K562 (cell line): ENCODE results near the gene SNX3. TPM values are rescaled to one million over a fixed set of nuclear protein-coding genes. Genes with fewer than 3 reads are reported as not detected.

Experiments used
- ETV5 ChIP-seq: sonication (generic); formaldehyde crosslinking; IDR thresholded peaks from 2 replicates; pipeline ENCODE4 v1.4.0; 2020; ENCODE audit warnings: low read depth, mild to moderate bottlenecking, missing genetic modification reagents
- FOXK2 ChIP-seq, 2 experiments: fragments of 450-650 bp; IDR thresholded peaks in 1 of 2; conservative IDR thresholded peaks in 1 of 2; 2 replicates each; pipeline ENCODE4 v1.6.1; 2016; ENCODE audit warnings: low read depth in 2 of 2, mild to moderate bottlenecking in 1 of 2
- HDAC6 ChIP-seq: IDR thresholded peaks from 2 replicates; pipeline ENCODE4 v1.6.1; 2012; ENCODE audit warnings: low read depth, mild to moderate bottlenecking, control low read depth, inconsistent platforms, low read length, moderate library complexity
- HOXB6 ChIP-seq: fragments of 250-450 bp; sonication (Bioruptor Pico); IDR thresholded peaks from 2 replicates; pipeline ENCODE4 v1.5.1; 2022; ENCODE audit warnings: mild to moderate bottlenecking, borderline replicate concordance
- KDM1A ChIP-seq, 2 experiments: fragments of 450-650 bp; IDR thresholded peaks; 2 replicates each; pipeline ENCODE4 v1.6.1; 2016; ENCODE audit warnings: mild to moderate bottlenecking in 2 of 2
- NR1H2 ChIP-seq: sonication (generic); formaldehyde crosslinking; IDR thresholded peaks from 2 replicates; pipeline ENCODE4 v1.4.0; 2020; ENCODE audit warnings: mild to moderate bottlenecking, missing genetic modification reagents
- PBX2 ChIP-seq, 2 experiments: IDR thresholded peaks in 1 of 2; conservative IDR thresholded peaks in 1 of 2; 2 replicates each; pipeline ENCODE4 v1.6.1; 2016; ENCODE audit warnings: low read depth in 2 of 2, mild to moderate bottlenecking in 1 of 2, missing compliant biosample characterization in 1 of 2, missing genetic modification characterization in 1 of 2, moderate library complexity in 1 of 2
- PCBP1 ChIP-seq: fragments of 200-400 bp; formaldehyde crosslinking; IDR thresholded peaks from 2 replicates; pipeline ENCODE4 v1.6.1; 2018; ENCODE audit warnings: mild to moderate bottlenecking, low read depth, low read length; ENCODE audit not compliant: poor library complexity, severe bottlenecking
- POLR2B ChIP-seq: fragments of 450-650 bp; IDR thresholded peaks from 2 replicates; pipeline ENCODE4 v1.6.1; 2018; ENCODE audit warnings: low read depth; ENCODE audit not compliant: partially characterized antibody
- PRPF4 ChIP-seq: fragments of 200-400 bp; formaldehyde crosslinking; IDR thresholded peaks from one replicate; pipeline ENCODE4 v1.6.1; 2017; ENCODE audit warnings: low read length, low read depth, mild to moderate bottlenecking; ENCODE audit not compliant: insufficient read depth, poor library complexity, severe bottlenecking
- PURB ChIP-seq: sonication (generic); formaldehyde crosslinking; IDR thresholded peaks from 2 replicates; pipeline ENCODE4 v1.9.0; 2021; ENCODE audit warnings: low read depth, mild to moderate bottlenecking, missing genetic modification reagents
- RB1 ChIP-seq: fragments of 450-650 bp; IDR thresholded peaks from 2 replicates; pipeline ENCODE4 v1.6.1; 2017; ENCODE audit warnings: low read depth, mild to moderate bottlenecking
- RBBP5 ChIP-seq: fragments of 200-600 bp; sonication (generic); IDR thresholded peaks from 2 replicates; pipeline ENCODE4 v1.6.1; 2012; ENCODE audit warnings: borderline replicate concordance, mild to moderate bottlenecking, low read length, control low read depth, inconsistent platforms; ENCODE audit not compliant: insufficient read depth, poor library complexity, severe bottlenecking
- TEAD4 ChIP-seq, 2 experiments: sonication (generic) in 1 of 2; formaldehyde crosslinking in 1 of 2; IDR thresholded peaks; 2 replicates each; pipeline versions ENCODE4 v1.6.1 to v1.8.0; 2012 to 2022; ENCODE audit warnings: borderline replicate concordance in 1 of 2, inconsistent platforms in 1 of 2, low read length in 1 of 2, mild to moderate bottlenecking in 1 of 2, missing genetic modification reagents in 1 of 2
- YY1 ChIP-seq, 3 experiments: IDR thresholded peaks; 2 replicates each; pipeline ENCODE4 v1.6.1; 2011; ENCODE audit warnings: low read length in 2 of 3, mild to moderate bottlenecking in 2 of 3, moderate library complexity in 2 of 3, borderline replicate concordance in 1 of 3, control low read depth in 1 of 3, low read depth in 1 of 3; ENCODE audit not compliant: insufficient read depth in 3 of 3, insufficient replicate concordance in 2 of 3, control insufficient read depth in 1 of 3, insufficient read length in 1 of 3; ENCODE audit errors: extremely low read depth in 1 of 3
- ZNF146 ChIP-seq: IDR thresholded peaks from one replicate; pipeline ENCODE4 v1.6.1; 2018; ENCODE audit warnings: missing compliant biosample characterization; ENCODE audit not compliant: unreplicated experiment
- ZNF175 ChIP-seq: fragments of 200-800 bp; sonication (Bioruptor generic); IDR thresholded peaks from 2 replicates; pipeline ENCODE4 v1.6.1; 2016; ENCODE audit warnings: low read depth, mild to moderate bottlenecking, missing genetic modification characterization, missing compliant biosample characterization
- ZNF311 ChIP-seq: fragments of 250-450 bp; sonication (Bioruptor Pico); IDR thresholded peaks from 2 replicates; pipeline ENCODE4 v1.4.0; 2020; ENCODE audit warnings: mild to moderate bottlenecking, moderate library complexity
- ZNF354B ChIP-seq: fragments of 250-450 bp; sonication (Bioruptor Pico); IDR thresholded peaks from 2 replicates; pipeline ENCODE4 v1.4.0; 2020
- ZNF778 ChIP-seq: fragments of 450-650 bp; formaldehyde crosslinking; IDR thresholded peaks from 2 replicates; pipeline ENCODE4 v1.4.0; 2020; ENCODE audit warnings: mild to moderate bottlenecking, moderate library complexity
- polyA plus RNA-seq, 8 experiments: library from polyadenylated mRNA; depleted of rRNA in 4 of 8; stranded (reverse) in 5 of 8; unstranded in 3 of 8; fragments of >200 nt; fragmentation: Nextera tagmentation in 2 of 8; fragmentation: Illumina TruSeq in 1 of 8; extraction: Ambion mirVana in 2 of 8; extraction: Trizol in 1 of 8; gene quantifications; 2 replicates each; pipeline versions ENCODE4 v1.2.1 to v1.2.3, GENCODE V29; 2011 to 2014; ENCODE audit warnings: inconsistent platforms in 1 of 8, missing spikeins in 1 of 8
- total RNA-seq, 7 experiments: library from RNA; depleted of rRNA in 6 of 7; stranded (reverse); fragments of >200 nt in 6 of 7; fragmentation: Illumina TruSeq in 2 of 7; extraction: Trizol in 2 of 7; gene quantifications; 2 replicates each; pipeline versions ENCODE4 v1.2.1 to v1.2.3, GENCODE V29; 2011 to 2021; ENCODE audit warnings: low replicate concordance in 1 of 7
- TF ChIP-seq, protein P1 (sequence below): fragments of 450-650 bp; IDR thresholded peaks from 2 replicates; pipeline ENCODE4 v1.6.1; 2017; ENCODE audit warnings: antibody characterized with exemption

The SNX3 gene
- total and polyA plus RNA-seq, 9 of the 15 experiments (the other 6 are each of a cell fraction or from before 2014, with no cell fraction given), result 48.9 to 410 (median 159) TPM

- TF ChIP-seq PRPF4, result no peak
- no peak for TF ChIP-seq ZNF175
- TF ChIP-seq PURB (CRISPR knock-in tag), result no peak
- peak; percentile 80 to 97 (median 94) for TF ChIP-seq YY1 (IDR thresholded peaks at IDR 0.05; ENCODE audit: borderline replicate concordance in 1 of 3, control insufficient read depth in 1 of 3, extremely low read depth in 1 of 3, insufficient read depth in 3 of 3, insufficient read length in 1 of 3, insufficient replicate concordance in 2 of 3, low read depth in 1 of 3, low read length in 2 of 3)
- TF ChIP-seq HOXB6 (CRISPR knock-in tag), result no peak
- peak; percentile 63 for TF ChIP-seq RBBP5
- peak in 1 of 2 experiments; percentile 23; a peak in 1 of 4 replicates for TF ChIP-seq FOXK2 (conservative IDR thresholded peaks at IDR 0.05 in 1 of 2, IDR thresholded peaks at IDR 0.05 in 1 of 2; ENCODE audit: low read depth in 2 of 2)
- TF ChIP-seq ZNF146 (CRISPR knock-in tag), result no peak
- TF ChIP-seq RB1, result no peak; the same call in 1 of the 2 replicates
- no peak for TF ChIP-seq PBX2 (CRISPR knock-in tag; IDR thresholded peaks at IDR 0.05; ENCODE audit: low read depth)
- no peak for TF ChIP-seq PBX2 (tag; conservative IDR thresholded peaks at IDR 0.05; ENCODE audit: low read depth)
- peak; percentile 55 for TF ChIP-seq POLR2B
- TF ChIP-seq ZNF778, result no peak
- peak; percentile 85 for TF ChIP-seq ETV5
- TF ChIP-seq, protein P1, sequence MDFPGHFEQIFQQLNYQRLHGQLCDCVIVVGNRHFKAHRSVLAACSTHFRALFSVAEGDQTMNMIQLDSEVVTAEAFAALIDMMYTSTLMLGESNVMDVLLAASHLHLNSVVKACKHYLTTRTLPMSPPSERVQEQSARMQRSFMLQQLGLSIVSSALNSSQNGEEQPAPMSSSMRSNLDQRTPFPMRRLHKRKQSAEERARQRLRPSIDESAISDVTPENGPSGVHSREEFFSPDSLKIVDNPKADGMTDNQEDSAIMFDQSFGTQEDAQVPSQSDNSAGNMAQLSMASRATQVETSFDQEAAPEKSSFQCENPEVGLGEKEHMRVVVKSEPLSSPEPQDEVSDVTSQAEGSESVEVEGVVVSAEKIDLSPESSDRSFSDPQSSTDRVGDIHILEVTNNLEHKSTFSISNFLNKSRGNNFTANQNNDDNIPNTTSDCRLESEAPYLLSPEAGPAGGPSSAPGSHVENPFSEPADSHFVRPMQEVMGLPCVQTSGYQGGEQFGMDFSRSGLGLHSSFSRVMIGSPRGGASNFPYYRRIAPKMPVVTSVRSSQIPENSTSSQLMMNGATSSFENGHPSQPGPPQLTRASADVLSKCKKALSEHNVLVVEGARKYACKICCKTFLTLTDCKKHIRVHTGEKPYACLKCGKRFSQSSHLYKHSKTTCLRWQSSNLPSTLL, result no peak
- TF ChIP-seq PCBP1, result no peak
- TF ChIP-seq ZNF354B, result no peak
- TF ChIP-seq ZNF311, result no peak
- no peak for TF ChIP-seq TEAD4 (IDR thresholded peaks at IDR 0.05; ENCODE audit: low read length)
- no peak for TF ChIP-seq TEAD4 (CRISPR knock-in tag; IDR thresholded peaks at IDR 0.05; ENCODE audit: borderline replicate concordance)
- TF ChIP-seq NR1H2, result no peak
- TF ChIP-seq KDM1A (IDR thresholded peaks at IDR 0.05), result no peak
- TF ChIP-seq HDAC6, result no peak
These were observed 34.1 kb upstream of the SNX3 start, which contains the start of gene AFG1L (continued) for GRCh38 chr6:108294727-108295625.
